ENCODE data around the gene IL17RA.
A peak's percentile ranks its signal among the peaks of the same experiment; 100 is the strongest.
"Not testable (repeated sequence)": the region's sequence is repeated elsewhere in the genome, so short reads cannot be mapped to it uniquely, and the experiment has no call there.

IL17RA gene, protein sequence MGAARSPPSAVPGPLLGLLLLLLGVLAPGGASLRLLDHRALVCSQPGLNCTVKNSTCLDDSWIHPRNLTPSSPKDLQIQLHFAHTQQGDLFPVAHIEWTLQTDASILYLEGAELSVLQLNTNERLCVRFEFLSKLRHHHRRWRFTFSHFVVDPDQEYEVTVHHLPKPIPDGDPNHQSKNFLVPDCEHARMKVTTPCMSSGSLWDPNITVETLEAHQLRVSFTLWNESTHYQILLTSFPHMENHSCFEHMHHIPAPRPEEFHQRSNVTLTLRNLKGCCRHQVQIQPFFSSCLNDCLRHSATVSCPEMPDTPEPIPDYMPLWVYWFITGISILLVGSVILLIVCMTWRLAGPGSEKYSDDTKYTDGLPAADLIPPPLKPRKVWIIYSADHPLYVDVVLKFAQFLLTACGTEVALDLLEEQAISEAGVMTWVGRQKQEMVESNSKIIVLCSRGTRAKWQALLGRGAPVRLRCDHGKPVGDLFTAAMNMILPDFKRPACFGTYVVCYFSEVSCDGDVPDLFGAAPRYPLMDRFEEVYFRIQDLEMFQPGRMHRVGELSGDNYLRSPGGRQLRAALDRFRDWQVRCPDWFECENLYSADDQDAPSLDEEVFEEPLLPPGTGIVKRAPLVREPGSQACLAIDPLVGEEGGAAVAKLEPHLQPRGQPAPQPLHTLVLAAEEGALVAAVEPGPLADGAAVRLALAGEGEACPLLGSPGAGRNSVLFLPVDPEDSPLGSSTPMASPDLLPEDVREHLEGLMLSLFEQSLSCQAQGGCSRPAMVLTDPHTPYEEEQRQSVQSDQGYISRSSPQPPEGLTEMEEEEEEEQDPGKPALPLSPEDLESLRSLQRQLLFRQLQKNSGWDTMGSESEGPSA

GRCh38 chr22:17084554-17085276 lies at the start of gene IL17RA:
IL17RA (plus strand) TSS chr22:17085000; CDS start chr22:17085092, 92 bp downstream.
- FAIRE-seq, result peak; percentile 79

DNA sequence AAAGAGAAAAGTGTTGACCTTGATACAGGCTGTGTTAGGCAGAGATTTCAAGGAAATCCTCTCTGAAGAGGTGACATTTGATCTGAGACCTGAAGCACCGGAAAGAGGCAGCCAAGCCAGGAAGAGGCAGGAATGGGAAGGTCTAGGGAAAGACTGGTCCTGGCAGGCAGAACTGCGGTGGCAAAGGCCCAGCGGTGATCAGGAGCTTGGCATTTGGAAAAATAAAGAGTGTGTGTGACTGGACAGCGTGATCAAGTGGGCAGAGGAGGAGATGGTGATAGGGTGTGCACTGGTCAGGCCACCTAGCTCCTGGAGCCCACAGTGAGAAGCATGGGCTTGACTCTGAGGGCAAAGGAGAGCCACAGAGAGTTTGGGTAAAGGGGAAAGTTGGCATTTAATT lies 49.6 kb upstream of the IL17RA start:
- FAIRE-seq, result no peak

DNA sequence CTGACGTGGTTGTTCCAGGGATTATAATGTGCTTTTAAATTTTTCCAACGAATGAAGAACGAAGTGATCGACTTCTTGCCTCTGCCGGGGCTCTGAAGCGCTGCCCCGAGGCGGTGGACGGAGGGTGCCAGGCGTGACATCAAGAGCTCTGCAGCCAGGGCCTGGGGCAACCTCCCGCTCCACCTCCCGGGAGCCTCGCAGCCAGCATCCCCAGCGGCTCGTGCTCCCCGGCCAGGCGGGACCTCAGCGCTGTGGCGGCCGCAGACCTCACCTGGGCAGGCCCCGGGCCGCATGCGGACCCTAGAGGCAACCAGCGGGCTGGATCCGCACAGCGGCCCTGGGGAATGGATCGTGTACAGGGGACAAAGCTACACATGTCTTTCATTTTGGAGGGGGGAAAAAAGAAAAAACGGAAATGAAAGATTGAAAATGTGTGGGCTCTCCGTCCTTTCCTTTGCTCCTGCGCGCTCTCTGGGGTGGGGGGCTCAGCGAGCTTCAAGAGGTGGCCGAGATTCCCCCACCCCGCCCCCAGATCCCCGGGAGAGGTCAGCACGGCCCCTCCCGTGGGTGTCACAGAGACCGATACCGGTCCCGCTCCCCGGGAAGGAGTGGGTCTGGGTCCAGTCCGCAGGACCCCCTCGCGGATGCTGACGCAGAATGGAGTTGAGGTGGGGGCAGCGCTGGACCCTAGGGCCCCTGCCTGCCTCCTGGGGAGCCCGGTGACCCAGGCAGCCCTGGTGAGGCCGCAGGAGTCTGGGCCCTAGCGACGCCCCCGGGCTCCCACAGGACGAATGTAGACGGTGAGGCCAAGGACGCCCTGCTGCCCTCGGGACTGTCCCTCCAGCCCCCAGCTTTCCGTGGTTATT lies 48.6 kb upstream of the IL17RA start:
- not testable (repeated sequence) for FAIRE-seq

- FAIRE-seq, result not testable (repeated sequence)
Measured at GRCh38 chr22:17036842-17037711, 47.7 kb upstream of the IL17RA start.

DNA sequence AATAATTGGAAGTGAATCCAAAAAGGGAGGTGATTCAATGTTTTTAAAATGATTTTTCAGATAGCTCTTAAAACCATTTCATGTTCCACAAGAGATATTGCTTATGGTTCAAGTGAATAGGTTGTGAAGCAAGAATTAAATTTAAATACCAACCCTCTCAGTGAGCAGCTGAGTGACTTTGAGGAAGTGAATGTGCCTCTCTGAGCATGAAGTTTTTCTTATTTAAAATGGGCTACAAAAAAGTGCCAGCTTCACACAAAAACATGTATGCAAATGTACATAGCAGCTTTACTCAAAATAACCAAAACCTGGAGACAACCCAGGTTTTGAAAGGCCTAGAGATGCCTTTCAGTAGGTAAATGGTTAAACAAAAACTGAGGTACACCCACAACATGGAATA lies 41.3 kb upstream of the IL17RA start:
- no peak for FAIRE-seq

DNA sequence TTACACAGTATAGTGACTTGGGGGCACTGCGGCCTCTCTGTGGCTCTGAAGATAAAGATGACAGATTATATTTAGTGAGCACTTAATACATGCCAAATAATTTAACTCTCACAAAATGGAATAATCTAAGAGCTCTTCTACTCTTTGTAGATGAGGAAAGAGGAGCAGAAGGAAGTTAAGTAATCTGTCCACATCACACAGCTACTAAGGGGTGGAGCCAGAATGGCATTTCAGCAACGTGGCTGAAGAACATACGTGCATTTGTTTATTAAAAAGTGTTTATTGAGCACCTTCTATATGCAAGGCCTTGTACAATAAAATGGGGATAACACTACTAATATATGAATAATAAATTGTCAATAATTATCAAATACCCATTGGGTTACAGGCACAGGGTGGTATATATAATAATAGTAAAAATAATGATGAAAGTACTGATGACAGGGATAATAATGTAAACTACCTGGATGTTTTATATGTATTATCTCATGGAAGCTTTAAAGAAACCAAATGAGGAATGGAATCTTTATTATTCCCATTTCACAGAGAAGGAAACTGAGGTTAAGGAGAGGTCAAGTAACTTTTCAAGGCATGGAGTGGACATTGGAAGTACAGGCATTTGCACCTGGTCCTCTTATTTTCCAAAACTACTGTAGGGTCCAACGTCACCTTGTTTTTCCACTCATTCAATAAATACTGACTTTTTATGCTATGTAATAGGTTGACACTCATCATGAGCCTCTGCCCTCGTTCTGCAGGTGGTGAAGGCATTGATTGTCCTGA lies 38.0 kb upstream of the IL17RA start:
- FAIRE-seq, result no peak

- FAIRE-seq, result no peak
Measured at GRCh38 chr22:17047656-17048055, 37.1 kb upstream of the IL17RA start.

- no peak for FAIRE-seq
Measured at GRCh38 chr22:17056058-17056457, 28.7 kb upstream of the IL17RA start.

GRCh38 chr22:17056807-17057206 lies 28.0 kb upstream of the IL17RA start:
- FAIRE-seq, result no peak

DNA sequence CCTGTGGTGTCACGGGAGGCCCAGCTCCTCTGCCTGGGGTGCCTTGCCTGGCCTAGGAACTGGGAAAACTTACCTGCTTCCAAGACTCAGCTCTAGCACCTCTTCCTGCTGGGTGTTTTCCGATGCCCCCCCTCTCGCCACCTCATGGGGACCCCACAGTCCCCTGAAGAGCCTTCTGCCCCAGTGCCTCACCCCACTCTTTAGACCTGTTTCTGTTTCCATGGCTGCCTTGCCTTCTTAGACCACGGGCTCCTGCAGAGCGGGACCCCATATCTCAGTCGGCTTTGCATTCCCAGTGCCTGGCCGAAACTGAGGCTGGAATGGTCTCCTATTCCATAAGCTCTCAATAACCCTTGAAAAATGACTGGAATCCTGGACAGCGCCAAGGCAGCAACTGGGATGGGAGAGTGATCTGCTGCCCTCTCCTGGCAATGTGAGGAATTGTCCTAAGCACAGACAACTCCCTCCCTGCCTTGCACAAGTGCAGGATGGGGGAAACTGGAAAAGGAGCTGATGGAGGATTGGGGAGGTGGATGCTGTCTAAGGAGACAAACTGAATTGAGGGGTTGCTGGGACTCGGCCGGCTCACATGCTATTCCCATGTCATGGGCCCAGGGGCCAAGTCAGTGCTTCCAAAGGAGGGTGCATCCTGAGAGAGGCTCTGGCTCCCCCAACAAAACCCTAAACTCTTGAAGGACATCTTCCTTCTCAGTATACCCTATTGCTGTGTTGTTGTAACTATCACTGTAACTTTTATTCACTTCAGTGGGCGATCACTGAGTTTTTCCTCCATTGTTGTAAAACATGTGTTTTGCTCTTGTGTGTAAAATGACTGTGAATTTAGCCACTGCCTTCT lies 26.6 kb upstream of the IL17RA start:
- peak; percentile 55 for FAIRE-seq

DNA sequence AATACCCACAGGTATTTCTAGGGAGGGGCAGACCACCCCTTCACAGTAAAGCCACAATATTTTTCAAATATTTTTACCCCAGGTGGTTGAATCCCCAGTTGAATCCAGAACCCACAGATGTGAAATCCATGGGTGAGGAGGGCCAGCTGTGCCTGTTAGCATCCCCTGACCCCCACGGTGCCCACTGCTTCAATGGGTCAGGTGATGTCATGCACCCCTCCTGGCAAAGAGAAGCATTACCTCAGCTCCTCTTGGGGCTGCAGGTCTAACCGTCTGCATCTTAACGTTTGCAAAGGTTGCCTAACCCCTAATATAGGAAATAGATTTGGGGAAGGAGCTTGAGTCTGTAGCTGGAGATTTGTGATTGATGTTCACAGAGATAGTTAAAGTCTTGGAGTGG lies 24.7 kb upstream of the IL17RA start:
- no peak for FAIRE-seq

DNA sequence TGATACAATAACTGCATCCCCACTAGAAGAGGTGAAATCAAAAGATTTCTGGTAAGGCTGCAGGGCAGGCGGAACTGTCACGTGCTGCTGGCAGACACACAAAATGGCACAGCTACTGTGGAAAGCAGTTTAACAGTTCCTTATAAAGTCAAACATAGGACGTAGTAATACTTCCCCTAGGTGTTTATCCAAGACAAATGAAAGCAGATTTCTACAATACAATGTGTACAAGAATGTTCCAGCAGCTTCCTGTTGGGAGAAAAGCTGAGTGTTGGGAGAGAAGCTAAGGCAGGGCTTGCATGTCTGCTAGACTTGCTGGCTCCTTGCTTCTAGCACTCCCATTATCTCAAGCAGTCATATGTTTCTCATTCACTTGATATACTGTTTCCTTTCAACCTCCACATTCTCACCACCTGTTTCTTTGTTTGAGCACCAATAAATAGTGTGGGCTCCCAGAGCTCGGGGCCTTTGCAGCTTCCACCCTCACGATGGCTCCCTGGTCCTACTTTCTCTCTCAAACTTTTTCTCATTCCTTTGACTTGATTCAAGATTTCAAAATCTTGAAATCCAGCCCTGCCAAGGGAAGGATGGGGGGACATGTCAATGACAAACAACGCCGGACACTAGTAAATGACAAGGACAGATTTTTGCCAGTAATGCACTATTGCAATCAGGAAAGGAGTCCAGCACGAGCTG lies 21.2 kb upstream of the IL17RA start:
- FAIRE-seq, result no peak

DNA sequence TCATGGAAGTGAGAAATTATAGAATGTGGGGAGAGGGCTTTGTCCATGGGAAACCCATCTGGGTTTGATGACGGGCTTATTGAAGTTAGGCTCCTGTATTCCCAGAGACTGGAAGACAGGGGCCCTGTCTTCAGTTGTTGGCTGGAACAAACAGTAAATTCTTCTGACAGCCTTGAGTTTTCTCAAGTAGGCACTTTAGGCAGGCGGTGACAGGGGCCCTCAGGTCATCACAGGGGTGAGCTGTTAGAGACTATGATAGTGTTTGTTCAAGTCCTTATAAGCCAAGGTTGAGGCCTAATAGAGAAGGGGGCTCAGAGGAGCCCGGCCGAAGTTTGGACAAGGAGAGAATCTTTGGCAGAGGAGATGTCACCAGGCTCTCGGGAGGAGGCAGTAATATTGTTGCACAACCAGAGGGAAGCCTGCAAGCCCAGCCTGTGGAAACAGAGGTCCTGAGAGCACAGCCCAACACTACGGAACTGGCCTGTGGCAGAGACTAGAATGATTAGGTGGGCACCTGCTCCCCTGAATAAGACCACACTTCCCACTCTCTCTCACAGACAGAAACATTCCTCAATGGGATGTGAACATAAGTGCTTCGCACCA lies 20.2 kb upstream of the IL17RA start:
- FAIRE-seq, result no peak

GRCh38 chr22:17065433-17065832 lies 19.4 kb upstream of the IL17RA start:
- no peak for FAIRE-seq

DNA sequence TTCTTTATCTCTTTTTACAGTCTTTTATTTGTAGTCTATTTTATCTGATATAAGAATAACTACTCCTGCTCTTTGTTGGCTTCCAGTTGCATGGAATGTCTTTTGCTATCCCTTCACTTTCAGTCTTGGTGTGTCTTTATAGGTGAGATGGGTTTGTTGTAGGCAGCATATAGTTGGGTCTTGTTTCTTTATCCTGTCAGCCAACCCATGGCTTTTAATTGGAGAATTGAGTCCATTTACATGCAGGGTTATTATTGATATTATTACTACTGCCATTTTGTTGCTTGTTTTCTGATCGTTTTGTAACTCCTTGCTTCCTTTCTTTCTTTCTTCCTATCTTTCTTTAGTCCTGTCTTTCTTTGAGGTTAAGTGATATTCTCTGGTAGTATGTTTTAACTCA lies 11.9 kb upstream of the IL17RA start:
- FAIRE-seq, result no peak

DNA sequence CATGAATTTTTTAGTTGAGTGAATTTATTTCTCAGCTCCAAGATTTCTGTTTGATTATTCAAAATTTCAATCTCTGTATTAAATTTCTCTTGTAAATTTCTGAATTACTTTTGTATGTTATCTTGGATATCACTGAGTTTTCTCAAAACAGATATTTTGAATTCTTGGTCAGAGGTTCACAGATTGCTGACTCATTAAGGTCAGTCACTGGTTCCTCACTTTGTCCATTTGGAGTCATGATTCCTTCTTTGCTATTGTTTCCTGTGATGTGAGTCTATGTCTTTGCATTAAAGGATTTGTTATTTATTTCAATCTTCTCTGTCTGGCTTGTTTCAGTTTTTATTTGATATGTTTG lies 10.2 kb upstream of the IL17RA start:
- FAIRE-seq, result no peak

- FAIRE-seq, result no peak
Measured at GRCh38 chr22:17077255-17077654, 7.5 kb upstream of the IL17RA start.

DNA sequence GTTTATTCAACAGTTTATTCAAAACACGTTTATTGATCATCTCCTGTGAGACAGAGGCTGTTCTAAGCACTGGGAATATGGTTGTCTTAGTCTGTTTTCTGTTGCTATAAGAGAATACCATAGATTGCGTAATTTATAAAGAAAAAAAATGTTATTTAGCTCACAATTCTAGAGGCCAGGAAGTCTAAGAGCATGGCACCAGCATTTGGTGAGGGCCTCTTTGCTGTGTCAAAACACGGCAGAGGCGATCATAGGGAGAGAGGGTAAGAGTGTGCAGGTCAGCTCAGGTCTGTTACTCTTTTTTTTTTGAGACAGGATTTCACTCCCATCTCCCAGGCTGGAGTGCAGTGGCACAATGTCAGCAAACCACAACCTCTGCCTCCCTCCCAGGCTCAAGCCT lies 5.2 kb upstream of the IL17RA start:
- FAIRE-seq, result no peak

Data from islet of Langerhans (tissue), 1 donor.